Osteoblast (primary cell): Measurements from ENCODE around the gene SHOC2. TPM values are rescaled to one million over a fixed set of nuclear protein-coding genes. Genes with fewer than 3 reads are reported as not detected.
"Not testable (repeated sequence)": the region's sequence is repeated elsewhere in the genome, so short reads cannot be mapped to it uniquely, and the experiment has no call there.

Experiments used
- DNase-seq: peaks from one replicate; pipeline ENCODE4 v3.0.0; 2011; ENCODE audit warnings: low spot score, mixed read lengths; ENCODE audit not compliant: insufficient read length; ENCODE audit errors: missing footprints
- H2AFZ ChIP-seq: 2 replicates; pipeline ENCODE4 v1.6.0; 2011; ENCODE audit warnings: mild to moderate bottlenecking, low read length
- H3K27ac ChIP-seq: 2 replicates; pipeline ENCODE4 v1.5.1; 2011; ENCODE audit warnings: mild to moderate bottlenecking, low read depth, low read length, moderate library complexity
- H3K27me3 ChIP-seq: 2 replicates; pipeline ENCODE4 v1.6.0; 2012; ENCODE audit warnings: mild to moderate bottlenecking, control low read depth, inconsistent platforms, low read length, moderate library complexity; ENCODE audit not compliant: insufficient read depth
- H3K36me3 ChIP-seq: 2 replicates; pipeline ENCODE4 v1.5.1; 2011; ENCODE audit warnings: mild to moderate bottlenecking, low read length, control low read depth, moderate library complexity; ENCODE audit not compliant: insufficient read depth
- H3K4me1 ChIP-seq: 2 replicates; pipeline ENCODE4 v1.5.1; 2011; ENCODE audit warnings: mild to moderate bottlenecking, low read length, control low read depth, moderate library complexity; ENCODE audit not compliant: insufficient read depth
- H3K4me2 ChIP-seq: 2 replicates; pipeline ENCODE4 v1.6.0; 2011; ENCODE audit warnings: mild to moderate bottlenecking, low read length; ENCODE audit not compliant: insufficient read depth
- H3K4me3 ChIP-seq: fragments of 200-600 bp; sonication (generic); 3 replicates; pipeline ENCODE4 v1.5.1; 2012; ENCODE audit warnings: mild to moderate bottlenecking, low read length, inconsistent platforms; ENCODE audit not compliant: insufficient read depth
- H3K79me2 ChIP-seq: 2 replicates; pipeline ENCODE4 v1.6.0; 2012; ENCODE audit warnings: mild to moderate bottlenecking, low read length, control low read depth, inconsistent platforms; ENCODE audit not compliant: insufficient read depth
- H3K9me3 ChIP-seq: 2 replicates; pipeline ENCODE4 v1.5.1; 2011; ENCODE audit warnings: low read depth, low read length, control low read depth
- H4K20me1 ChIP-seq: 2 replicates; pipeline ENCODE4 v1.6.0; 2012; ENCODE audit warnings: mild to moderate bottlenecking, low read length, control low read depth; ENCODE audit not compliant: insufficient read depth
- total RNA-seq: library from RNA; depleted of rRNA; stranded (reverse); fragments of >200 nt; gene quantifications from 2 replicates; pipeline ENCODE4 v1.2.3, GENCODE V29; 2012
- TF ChIP-seq, protein P1 (sequence below): IDR thresholded peaks from 2 replicates; pipeline ENCODE4 v1.5.1; 2011; ENCODE audit warnings: mild to moderate bottlenecking, low read depth, low read length, moderate library complexity; ENCODE audit errors: extremely low read depth

Gene SHOC2
- total RNA-seq, 1 donor, result 73.8 TPM

DNA sequence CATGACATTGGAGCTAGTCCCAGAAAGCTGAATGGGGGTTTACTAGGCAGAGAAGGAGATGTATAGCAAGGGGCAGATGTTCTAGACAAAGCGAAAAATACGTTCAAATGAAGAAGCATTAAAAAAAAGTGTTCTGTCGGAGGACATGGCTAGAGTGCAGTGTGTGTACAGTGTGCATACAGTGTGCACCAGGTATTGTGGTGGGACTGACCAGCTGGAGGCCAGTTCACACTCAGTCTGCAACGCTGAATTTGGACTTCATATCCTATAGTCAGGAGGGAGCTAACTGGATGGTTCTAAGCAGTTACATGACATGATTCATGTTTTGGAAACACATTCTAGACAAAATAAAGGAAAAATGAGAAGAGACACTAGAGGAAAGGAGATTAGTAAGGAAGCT lies 9.3 kb upstream of the SHOC2 start:
- Histone ChIP-seq H3K4me3 (no peak overlapping the region), H3K4me2 (no peak overlapping the region), H3K36me3 (no peaks in the 10 kb centered on the region), H3K27ac (no peak overlapping the region), H3K4me1 (peaks cover 16% of the 10 kb centered on the region), H2AFZ (no peak overlapping the region), H4K20me1 (no peaks in the 10 kb centered on the region), H3K9me3 (no peaks in the 10 kb centered on the region), H3K27me3 (no peaks in the 10 kb centered on the region), H3K79me2 (no peaks in the 10 kb centered on the region)
- DNase-seq, result no peak
- TF ChIP-seq, protein P1, sequence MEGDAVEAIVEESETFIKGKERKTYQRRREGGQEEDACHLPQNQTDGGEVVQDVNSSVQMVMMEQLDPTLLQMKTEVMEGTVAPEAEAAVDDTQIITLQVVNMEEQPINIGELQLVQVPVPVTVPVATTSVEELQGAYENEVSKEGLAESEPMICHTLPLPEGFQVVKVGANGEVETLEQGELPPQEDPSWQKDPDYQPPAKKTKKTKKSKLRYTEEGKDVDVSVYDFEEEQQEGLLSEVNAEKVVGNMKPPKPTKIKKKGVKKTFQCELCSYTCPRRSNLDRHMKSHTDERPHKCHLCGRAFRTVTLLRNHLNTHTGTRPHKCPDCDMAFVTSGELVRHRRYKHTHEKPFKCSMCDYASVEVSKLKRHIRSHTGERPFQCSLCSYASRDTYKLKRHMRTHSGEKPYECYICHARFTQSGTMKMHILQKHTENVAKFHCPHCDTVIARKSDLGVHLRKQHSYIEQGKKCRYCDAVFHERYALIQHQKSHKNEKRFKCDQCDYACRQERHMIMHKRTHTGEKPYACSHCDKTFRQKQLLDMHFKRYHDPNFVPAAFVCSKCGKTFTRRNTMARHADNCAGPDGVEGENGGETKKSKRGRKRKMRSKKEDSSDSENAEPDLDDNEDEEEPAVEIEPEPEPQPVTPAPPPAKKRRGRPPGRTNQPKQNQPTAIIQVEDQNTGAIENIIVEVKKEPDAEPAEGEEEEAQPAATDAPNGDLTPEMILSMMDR, result no peak

DNA sequence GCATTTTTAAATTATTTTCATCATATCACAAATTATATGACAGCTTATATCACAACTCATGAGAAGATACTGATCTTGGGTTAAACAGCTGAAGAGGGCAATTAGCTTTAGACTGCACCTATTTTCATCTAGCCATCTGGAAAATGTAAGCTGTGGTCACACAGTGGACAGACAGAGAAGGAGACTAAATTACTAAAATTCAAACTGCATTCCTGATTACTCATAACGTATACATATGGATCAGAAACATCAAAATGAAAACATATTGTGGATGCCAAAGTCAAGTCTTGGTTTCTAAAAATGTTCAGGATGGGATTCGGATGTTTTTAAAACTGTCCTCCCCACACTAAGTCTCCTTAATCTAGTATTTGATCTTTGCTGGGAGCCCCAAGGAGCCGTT lies 7.0 kb upstream of the SHOC2 start:
- H3K4me3 ChIP-seq, result no peak overlapping the region
- no peaks in the 10 kb centered on the region for H4K20me1 ChIP-seq
- peak; percentile 58 for DNase-seq
- H2AFZ ChIP-seq, result no peak overlapping the region
- TF ChIP-seq, protein P1, result no peak
- no peaks in the 10 kb centered on the region for H3K79me2 ChIP-seq
- no peaks in the 10 kb centered on the region for H3K9me3 ChIP-seq
- H3K4me1 ChIP-seq, result peaks cover 34% of the 10 kb centered on the region
- H3K27ac ChIP-seq, result peak overlapping the region; percentile 48
- no peaks in the 10 kb centered on the region for H3K36me3 ChIP-seq
- H3K27me3 ChIP-seq, result no peaks in the 10 kb centered on the region
- H3K4me2 ChIP-seq, result peak overlapping the region; percentile 57

GRCh38 chr10:110914431-110914830 lies 5.0 kb upstream of the SHOC2 start:
- Histone ChIP-seq H3K4me3 (no peak overlapping the region), H3K4me1 (peaks cover 43% of the 10 kb centered on the region), H3K9me3 (no peaks in the 10 kb centered on the region), H3K79me2 (no peaks in the 10 kb centered on the region), H3K4me2 (no peak overlapping the region), H3K36me3 (no peaks in the 10 kb centered on the region), H2AFZ (no peak overlapping the region), H4K20me1 (no peaks in the 10 kb centered on the region), H3K27ac (no peak overlapping the region), H3K27me3 (no peaks in the 10 kb centered on the region)
- TF ChIP-seq, protein P1, result no peak
- no peak for DNase-seq

- Histone ChIP-seq H3K79me2 (peaks cover 2% of the 10 kb centered on the region), H3K27ac (no peak overlapping the region), H3K4me3 (no peak overlapping the region), H3K4me2 (no peak overlapping the region), H3K4me1 (peaks cover 43% of the 10 kb centered on the region), H2AFZ (no peak overlapping the region), H3K36me3 (no peaks in the 10 kb centered on the region), H3K9me3 (no peaks in the 10 kb centered on the region), H4K20me1 (peaks cover under 1% of the 10 kb centered on the region), H3K27me3 (no peaks in the 10 kb centered on the region)
- TF ChIP-seq, protein P1, result no peak
- no peak for DNase-seq
Observed at GRCh38 chr10:110915035-110915434, 4.4 kb upstream of the SHOC2 start.

GRCh38 chr10:110915600-110915999 lies 3.8 kb upstream of the SHOC2 start:
- not testable (repeated sequence) for H3K4me3 ChIP-seq, H2AFZ ChIP-seq, H4K20me1 ChIP-seq, H3K79me2 ChIP-seq, H3K36me3 ChIP-seq, H3K27me3 ChIP-seq, H3K9me3 ChIP-seq, DNase-seq, H3K4me2 ChIP-seq
- H3K4me1 ChIP-seq, result peaks cover 43% of the 10 kb centered on the region
- peak overlapping the region; percentile 99 for H3K27ac ChIP-seq
